Bronchial epithelial cell (primary cell): ENCODE results near the gene MAPK1IP1L. TPM values are rescaled to one million over a fixed set of nuclear protein-coding genes. Genes with fewer than 3 reads are reported as not detected.
"Not testable (repeated sequence)": the region's sequence is repeated elsewhere in the genome, so short reads cannot be mapped to it uniquely, and the experiment has no call there.

Source experiments
- DNase-seq: peaks from one replicate; pipeline ENCODE4 v3.0.0-alpha.2; 2010; ENCODE audit warnings: low read depth
- FAIRE-seq: peaks from 2 replicates; lab custom pipeline; 2011; peaks lifted over from hg19 to GRCh38; lab: Jason Lieb, UNC
- H3K27me3 ChIP-seq: 2 replicates; pipeline ENCODE4 v1.5.1; 2011; ENCODE audit warnings: low read length; ENCODE audit not compliant: control insufficient read depth, insufficient read depth
- H3K36me3 ChIP-seq: 2 replicates; pipeline ENCODE4 v1.5.1; 2011; ENCODE audit warnings: low read length; ENCODE audit not compliant: control insufficient read depth, insufficient read depth
- H3K4me3 ChIP-seq: 2 replicates; pipeline ENCODE4 v1.5.1; 2011; ENCODE audit warnings: mild to moderate bottlenecking, low read depth, low read length, control low read depth
- total RNA-seq: library from RNA; depleted of rRNA; stranded (reverse); fragments of >200 nt; gene quantifications from 2 replicates; pipeline ENCODE4 v1.2.1, GENCODE V29; 2014
- TF ChIP-seq, protein P1 (sequence below): IDR thresholded peaks from 2 replicates; pipeline ENCODE4 v1.5.1; 2011; ENCODE audit warnings: mild to moderate bottlenecking, moderate library complexity, low read length, control low read depth, inconsistent platforms; ENCODE audit not compliant: insufficient read depth, severe bottlenecking

Gene MAPK1IP1L
- 12.1 and 12.7 TPM in 2 replicates for total RNA-seq

DNA sequence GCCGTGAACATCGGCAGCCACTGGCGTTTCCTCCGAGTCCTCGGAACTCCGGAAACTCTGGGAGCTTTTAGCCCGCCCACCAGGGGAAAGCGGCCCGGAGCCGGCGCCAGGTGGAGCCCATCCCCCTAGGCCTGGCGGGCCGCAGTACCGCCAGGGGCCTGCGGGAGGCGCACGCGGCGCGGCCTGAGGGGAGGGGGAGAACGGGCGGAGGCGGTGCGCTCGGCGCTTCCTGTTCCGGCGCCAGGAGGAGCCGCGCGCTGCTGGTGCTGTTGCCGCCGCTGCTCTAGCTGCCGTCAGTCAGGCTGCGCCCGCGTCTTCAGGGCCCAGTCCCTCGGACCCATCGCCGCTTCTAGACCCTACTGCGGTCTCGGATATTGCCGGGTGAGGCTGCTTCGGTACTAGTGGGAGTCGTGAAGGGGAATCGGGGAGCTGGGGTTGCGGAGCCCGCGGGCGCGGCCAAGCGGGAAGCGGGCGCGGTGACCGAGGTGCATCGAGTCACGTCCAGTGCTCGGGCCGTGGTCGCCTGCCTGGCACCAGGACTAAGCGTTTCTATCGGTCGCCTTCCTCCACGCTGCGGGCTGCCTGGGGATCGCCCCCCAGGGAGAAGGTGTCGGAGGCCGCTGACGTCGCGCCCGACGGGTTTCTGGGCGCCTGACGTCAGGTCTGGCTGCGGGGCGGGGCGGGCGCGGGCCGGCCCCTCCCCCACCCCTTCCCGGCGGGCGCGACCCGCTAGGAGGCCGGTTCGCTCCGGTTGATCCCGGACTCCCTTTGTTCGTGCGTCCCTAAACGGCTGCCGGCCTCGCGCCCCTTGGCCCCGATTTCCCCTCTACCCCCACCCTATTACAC lies at the start of gene MAPK1IP1L:
MAPK1IP1L (plus strand) TSS at position 225 of the 846 bp plus-strand sequence. CDS start 10,037 bp downstream, outside the sequence.
- FAIRE-seq (no peak), DNase-seq (peak; percentile 88)
- Histone ChIP-seq H3K27me3 (no peaks in the 10 kb centered on the region), H3K4me3 (peak within 1 kb of the TSS; percentile 64), H3K36me3 (peaks cover 2% of the 10 kb centered on the region)
- TF ChIP-seq, protein P1, sequence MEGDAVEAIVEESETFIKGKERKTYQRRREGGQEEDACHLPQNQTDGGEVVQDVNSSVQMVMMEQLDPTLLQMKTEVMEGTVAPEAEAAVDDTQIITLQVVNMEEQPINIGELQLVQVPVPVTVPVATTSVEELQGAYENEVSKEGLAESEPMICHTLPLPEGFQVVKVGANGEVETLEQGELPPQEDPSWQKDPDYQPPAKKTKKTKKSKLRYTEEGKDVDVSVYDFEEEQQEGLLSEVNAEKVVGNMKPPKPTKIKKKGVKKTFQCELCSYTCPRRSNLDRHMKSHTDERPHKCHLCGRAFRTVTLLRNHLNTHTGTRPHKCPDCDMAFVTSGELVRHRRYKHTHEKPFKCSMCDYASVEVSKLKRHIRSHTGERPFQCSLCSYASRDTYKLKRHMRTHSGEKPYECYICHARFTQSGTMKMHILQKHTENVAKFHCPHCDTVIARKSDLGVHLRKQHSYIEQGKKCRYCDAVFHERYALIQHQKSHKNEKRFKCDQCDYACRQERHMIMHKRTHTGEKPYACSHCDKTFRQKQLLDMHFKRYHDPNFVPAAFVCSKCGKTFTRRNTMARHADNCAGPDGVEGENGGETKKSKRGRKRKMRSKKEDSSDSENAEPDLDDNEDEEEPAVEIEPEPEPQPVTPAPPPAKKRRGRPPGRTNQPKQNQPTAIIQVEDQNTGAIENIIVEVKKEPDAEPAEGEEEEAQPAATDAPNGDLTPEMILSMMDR, result peak; percentile 95

DNA sequence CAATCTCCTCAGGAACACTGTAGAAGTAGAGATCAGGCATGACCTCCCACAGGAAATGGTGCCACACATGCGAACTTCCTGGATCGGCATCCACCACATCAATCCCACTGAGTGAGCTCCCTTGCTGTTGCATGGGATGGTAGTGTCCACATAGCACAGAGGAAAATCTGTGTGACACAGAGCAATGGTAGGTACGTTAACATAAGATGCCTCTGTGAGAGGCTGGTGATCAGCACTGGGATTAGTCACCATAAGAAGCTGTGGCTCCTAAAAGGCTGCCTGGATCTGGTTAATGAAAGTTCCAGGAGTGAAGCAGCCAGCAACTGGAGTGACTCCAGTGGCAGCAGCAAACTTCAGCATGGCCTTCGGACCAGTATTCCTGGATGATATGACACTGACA lies 46.4 kb upstream of the MAPK1IP1L start:
- Histone ChIP-seq H3K4me3 (no peak overlapping the region), H3K27me3 (no peaks in the 10 kb centered on the region), H3K36me3 (peaks cover 1% of the 10 kb centered on the region)
- DNase-seq (no peak), FAIRE-seq (peak; percentile 58)
- TF ChIP-seq, protein P1, result no peak

DNA sequence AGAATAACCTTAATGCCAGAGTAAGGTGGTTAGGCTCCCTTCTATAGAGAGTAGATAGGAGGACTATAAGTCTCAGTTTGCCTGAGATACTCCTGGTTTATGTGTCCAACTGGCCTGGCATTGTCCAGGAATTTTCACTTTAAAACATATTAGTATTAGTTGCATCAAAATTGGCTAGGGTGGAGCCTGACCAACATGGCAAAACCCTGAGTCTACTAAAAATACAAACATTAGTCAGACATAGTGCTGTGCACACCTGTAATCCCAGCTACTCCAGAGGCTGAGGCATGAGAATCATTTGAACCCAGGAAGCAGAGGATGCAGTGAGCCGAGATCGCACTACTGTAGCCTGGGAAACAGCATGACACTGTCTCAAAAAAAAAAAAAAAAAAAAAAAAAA lies 36.4 kb upstream of the MAPK1IP1L start:
- FAIRE-seq (no peak), DNase-seq (peak; percentile 41)
- Histone ChIP-seq H3K27me3 (no peaks in the 10 kb centered on the region), H3K4me3 (no peak overlapping the region), H3K36me3 (no peaks in the 10 kb centered on the region)
- TF ChIP-seq, protein P1, result no peak

DNA sequence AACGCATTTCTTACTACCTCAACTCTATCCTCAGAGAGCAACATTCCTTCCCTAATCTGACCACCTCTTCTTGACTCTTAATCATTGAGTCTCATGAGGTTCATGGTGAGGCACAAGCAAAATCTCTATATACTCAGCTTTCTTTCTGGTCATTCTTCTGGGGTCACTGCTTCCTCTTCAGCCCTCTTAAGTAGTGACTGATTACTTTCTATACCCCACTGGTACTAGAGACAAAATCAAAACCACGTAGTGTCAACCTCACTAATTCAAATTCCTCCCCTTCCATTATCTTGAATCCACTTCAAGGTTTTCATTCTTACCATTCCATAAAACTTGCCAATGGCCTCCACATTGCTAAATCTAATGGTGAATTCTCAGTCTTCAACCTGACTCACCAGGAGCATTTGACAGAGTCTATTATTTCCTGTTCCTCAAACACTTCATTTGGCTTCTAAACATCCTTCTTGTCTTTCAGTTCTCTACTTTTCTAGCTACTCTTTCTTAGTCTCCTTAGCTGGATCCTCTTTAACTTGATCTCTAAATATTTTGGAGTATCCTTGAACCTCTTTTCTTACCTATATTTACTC lies 31.4 kb upstream of the MAPK1IP1L start:
- TF ChIP-seq, protein P1, result no peak
- DNase-seq, result no peak
- Histone ChIP-seq H3K27me3 (no peaks in the 10 kb centered on the region), H3K4me3 (no peak overlapping the region), H3K36me3 (no peaks in the 10 kb centered on the region)
- FAIRE-seq, result no peak

DNA sequence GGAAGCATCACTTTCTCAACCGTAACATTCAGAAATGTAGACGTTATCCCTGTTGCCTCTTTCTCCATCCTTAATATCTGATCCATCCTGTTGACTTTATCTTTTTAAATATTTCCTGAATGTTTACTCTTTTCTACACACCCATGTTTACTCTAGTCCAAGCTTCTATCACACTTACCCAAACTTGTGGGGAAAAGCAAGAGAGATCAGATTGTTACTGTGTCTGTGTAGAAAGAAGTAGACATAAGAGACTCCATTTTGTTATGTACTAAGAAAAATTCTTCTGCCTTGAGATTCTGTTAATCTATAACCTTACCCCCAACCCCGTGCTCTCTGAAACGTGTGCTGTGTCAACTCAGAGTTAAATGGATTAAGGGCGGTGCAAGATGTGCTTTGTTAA lies 27.1 kb upstream of the MAPK1IP1L start:
- H3K36me3 ChIP-seq, H3K27me3 ChIP-seq, DNase-seq, H3K4me3 ChIP-seq, FAIRE-seq: not testable (repeated sequence)

DNA sequence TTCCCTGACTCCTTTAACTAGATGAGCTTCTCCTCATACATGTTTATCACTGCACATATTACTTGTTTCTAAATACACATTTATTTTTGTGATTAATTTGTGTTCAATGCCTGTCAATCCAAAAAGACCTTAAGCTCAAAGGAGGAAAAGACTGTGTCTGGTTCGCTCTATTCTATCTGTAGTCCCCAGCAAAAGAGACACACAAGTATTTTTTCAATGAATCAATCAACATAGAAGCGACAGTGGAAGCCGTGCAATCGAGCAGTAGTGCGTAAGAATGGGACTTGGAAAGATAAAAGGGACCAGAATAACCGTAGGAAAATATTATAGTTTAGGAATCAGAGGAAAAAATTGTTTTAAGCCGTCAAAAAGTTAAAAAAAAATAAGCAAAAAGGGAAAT lies 25.5 kb upstream of the MAPK1IP1L start:
- DNase-seq, result no peak

More for the DNA sequence above, 25.5 kb upstream of the MAPK1IP1L start:
- Histone ChIP-seq H3K36me3 (no peaks in the 10 kb centered on the region), H3K4me3 (no peak overlapping the region), H3K27me3 (no peaks in the 10 kb centered on the region)
- FAIRE-seq, result no peak
- TF ChIP-seq, protein P1, result no peak
